ENCODE data around the gene PTTG1IP2. TPM values are rescaled to one million over a fixed set of nuclear protein-coding genes. Genes with fewer than 3 reads are reported as not detected.

PTTG1IP2 gene
- total RNA-seq, 1 donor from 2014 or later: not detected

DNA sequence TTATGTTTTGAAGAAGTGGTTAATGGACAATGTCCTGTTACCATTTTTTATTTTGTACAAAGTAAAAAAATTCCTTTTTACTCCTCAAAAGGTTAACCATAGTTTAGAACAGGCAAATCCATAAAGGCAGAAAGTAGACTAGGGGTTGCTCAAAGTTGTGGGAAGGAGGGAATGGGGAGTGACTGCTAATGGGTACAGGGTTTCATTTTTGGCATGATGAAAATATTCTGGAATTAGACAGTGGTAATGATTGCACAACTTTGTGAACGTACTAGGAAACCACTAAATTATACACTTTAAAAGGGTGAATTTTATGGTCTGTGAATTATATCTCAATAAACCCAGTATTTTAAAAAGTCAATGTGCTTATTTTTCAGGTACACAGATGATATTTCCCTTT, 91.3 kb downstream of the PTTG1IP2 start:
- no peak for DNase-seq (ENCODE audit: low spot score)

Other genes with a start within 250 kb of the PTTG1IP2 start
- gene CFAP69, start 224.5 kb upstream of the PTTG1IP2 start, total RNA-seq (ENCODE audit: insufficient read depth, low replicate concordance): 5.5 TPM
- gene FAM237B, start 148.3 kb upstream of the PTTG1IP2 start, total RNA-seq (ENCODE audit: insufficient read depth, low replicate concordance): 1.7 TPM
- gene GTPBP10, start 122.9 kb upstream of the PTTG1IP2 start, total RNA-seq (ENCODE audit: insufficient read depth, low replicate concordance): 66.7 TPM
- gene CLDN12, start 66.2 kb upstream of the PTTG1IP2 start, total RNA-seq (ENCODE audit: insufficient read depth, low replicate concordance): 20.5 TPM
- 109 TPM for gene CDK14, start 126.7 kb downstream of the PTTG1IP2 start, total RNA-seq (ENCODE audit: insufficient read depth, low replicate concordance)

All from umbilical cord (tissue), 2 donors.